HepG2 (cell line): ENCODE data around the gene HSPA1B. TPM values are rescaled to one million over a fixed set of nuclear protein-coding genes. Genes with fewer than 3 reads are reported as not detected.

Experiments used
- ATAC-seq: fragments of 200-7000 bp; cut with Tn5 transposase; 3 replicates; pipeline ENCODE4 v1.9.1; 2020; ENCODE audit warnings: mild to moderate bottlenecking, moderate library complexity
- BruUV-seq: library from RNA; stranded (reverse); fragments of 400-500 nt; replicated peaks from 2 replicates; lab custom pipeline; 2021; lab: Mats Ljungman, UMichigan
- CTCF ChIA-PET: fragments of 300-600 bp; formaldehyde crosslinking; extraction: SDS; loops from one replicate; lab custom pipeline; 2021; ENCODE audit warnings: low total read pairs, inconsistent platforms, low intra/inter-chr PET ratio; lab: Yijun Ruan, JAX
- POLR2A ChIA-PET: fragments of 350-600 bp; sonication (Branson Sonifier 250); formaldehyde crosslinking; loops from one replicate; lab custom pipeline; 2020; ENCODE audit warnings: antibody characterized with exemption, inconsistent platforms; lab: Yijun Ruan, JAX
- DNase-seq: peaks from one replicate; pipeline ENCODE4 v3.0.0-alpha.2; 2015; ENCODE audit warnings: low spot score
- FAIRE-seq: peaks from 3 replicates; lab custom pipeline; 2011; peaks lifted over from hg19 to GRCh38; lab: Jason Lieb, UNC
- H2AFZ ChIP-seq: one replicate; pipeline ENCODE4 v1.6.1; 2011; ENCODE audit warnings: low read length, inconsistent platforms
- H3K27ac ChIP-seq: fragments of 300-600 bp; 3 replicates; pipeline ENCODE4 v1.8.0; 2011; ENCODE audit warnings: mixed run types, mild to moderate bottlenecking, mixed read lengths, low read length, inconsistent platforms; ENCODE audit not compliant: insufficient read depth; ENCODE audit errors: extremely low read length
- H3K27me3 ChIP-seq, 2 experiments: fragments of 200-600 bp in 1 of 2; 2 replicates in 1 of 2; 3 replicates in 1 of 2; pipeline versions ENCODE4 v1.6.0 to v1.8.0; 2011; ENCODE audit warnings: low read length in 2 of 2, mild to moderate bottlenecking in 2 of 2, moderate library complexity in 2 of 2, inconsistent platforms in 1 of 2; ENCODE audit not compliant: insufficient read depth in 2 of 2, control insufficient read depth in 1 of 2
- H3K36me3 ChIP-seq, 2 experiments: fragments of 200-600 bp in 1 of 2; replicated peaks in 1 of 2; 2 replicates in 1 of 2; 3 replicates in 1 of 2; pipeline versions ENCODE4 v1.5.1 to v1.8.0; 2011; ENCODE audit warnings: low read length in 2 of 2, inconsistent platforms in 1 of 2; ENCODE audit not compliant: insufficient read depth in 2 of 2, control insufficient read depth in 1 of 2
- H3K4me1 ChIP-seq: 2 replicates; pipeline ENCODE4 v1.5.1; 2012; ENCODE audit warnings: low read length, inconsistent platforms; ENCODE audit not compliant: insufficient read depth
- H3K4me2 ChIP-seq: 2 replicates; pipeline ENCODE4 v1.6.0; 2011; ENCODE audit warnings: low read depth, low read length, inconsistent platforms
- H3K4me3 ChIP-seq, 3 experiments: fragments of 200-600 bp in 1 of 3; sonication (generic), shearing (Covaris generic) in 1 of 3; replicated peaks in 1 of 3; 2 replicates each; pipeline ENCODE4 v1.5.1; 2011 to 2016; ENCODE audit warnings: low read length in 3 of 3, inconsistent platforms in 2 of 3, low read depth in 2 of 3, mild to moderate bottlenecking in 2 of 3, control low read depth in 1 of 3, mixed read lengths in 1 of 3; ENCODE audit not compliant: insufficient read depth in 1 of 3
- H3K79me2 ChIP-seq: one replicate; pipeline ENCODE4 v1.6.1; 2011; ENCODE audit warnings: low read length, inconsistent platforms; ENCODE audit not compliant: insufficient read depth
- H3K9ac ChIP-seq: 2 replicates; pipeline ENCODE4 v1.6.0; 2011; ENCODE audit warnings: mild to moderate bottlenecking, low read depth, low read length, inconsistent platforms; ENCODE audit not compliant: insufficient read depth
- H3K9me3 ChIP-seq: 2 replicates; pipeline ENCODE4 v1.5.1; 2012; ENCODE audit warnings: mild to moderate bottlenecking, low read length
- H4K20me1 ChIP-seq: 2 replicates; pipeline ENCODE4 v1.6.0; 2011; ENCODE audit warnings: inconsistent platforms, mild to moderate bottlenecking, low read length, moderate library complexity; ENCODE audit not compliant: insufficient read depth
- CENPT ChIP-seq: sonication (generic); formaldehyde crosslinking; IDR thresholded peaks from 2 replicates; pipeline ENCODE4 v1.8.0; 2022; ENCODE audit warnings: low read depth, mild to moderate bottlenecking, moderate library complexity, missing genetic modification reagents
- CTCF ChIP-seq: sonication (generic); formaldehyde crosslinking; IDR thresholded peaks from 2 replicates; pipeline ENCODE4 v1.5.0; 2020; ENCODE audit warnings: mild to moderate bottlenecking, missing genetic modification reagents, moderate library complexity
- DZIP1 ChIP-seq: sonication (generic); formaldehyde crosslinking; IDR thresholded peaks from 2 replicates; pipeline ENCODE4 v1.5.0; 2020; ENCODE audit warnings: mild to moderate bottlenecking, missing genetic modification reagents
- GZF1 ChIP-seq: sonication (generic); formaldehyde crosslinking; IDR thresholded peaks from 2 replicates; pipeline ENCODE4 v1.5.1; 2020; ENCODE audit warnings: mild to moderate bottlenecking, missing genetic modification reagents
- KAT7 ChIP-seq: IDR thresholded peaks from 2 replicates; pipeline ENCODE4 v1.6.1; 2018; ENCODE audit warnings: borderline replicate concordance, missing compliant biosample characterization
- MEF2D ChIP-seq: sonication (generic); formaldehyde crosslinking; IDR thresholded peaks from 2 replicates; pipeline ENCODE4 v1.5.1; 2020; ENCODE audit warnings: mild to moderate bottlenecking, missing genetic modification reagents
- RAD51 ChIP-seq: fragments of 450-650 bp; IDR thresholded peaks from 2 replicates; pipeline ENCODE4 v1.6.1; 2016; ENCODE audit warnings: borderline replicate concordance
- TEAD3 ChIP-seq: optimal IDR thresholded peaks from 2 replicates; pipeline ENCODE3; 2016; ENCODE audit warnings: borderline replicate concordance
- TMF1 ChIP-seq: sonication (generic); formaldehyde crosslinking; IDR thresholded peaks from 2 replicates; pipeline ENCODE4 v1.8.1; 2022; ENCODE audit warnings: low read depth, missing genetic modification reagents
- ZNF142 ChIP-seq: sonication (generic); formaldehyde crosslinking; IDR thresholded peaks from 2 replicates; pipeline ENCODE4 v1.4.0; 2020; ENCODE audit warnings: missing genetic modification reagents
- ZNF331 ChIP-seq: sonication (generic); formaldehyde crosslinking; IDR thresholded peaks from 2 replicates; pipeline ENCODE4 v1.4.0; 2020; ENCODE audit warnings: missing genetic modification reagents
- ZNF44 ChIP-seq: sonication (generic); formaldehyde crosslinking; IDR thresholded peaks from 2 replicates; pipeline ENCODE4 v1.5.1; 2020; ENCODE audit warnings: mild to moderate bottlenecking, missing genetic modification reagents
- ZNF580 ChIP-seq: IDR thresholded peaks from 2 replicates; pipeline ENCODE4 v1.6.1; 2016; ENCODE audit warnings: low read depth, borderline replicate concordance
- WGBS: methylation state at CpG from one replicate; pipeline ENCODE4 v1.1.6; 2017; ENCODE audit warnings: low lambda C conversion rate; 5-methylcytosine and 5-hydroxymethylcytosine counted together
- in situ Hi-C: cut with HindIII; loops from 2 replicates; pipeline ENCODE4 v1.10.0; 2017; ENCODE audit warnings: low pct_unique_long_range_greater_than_20kb; ENCODE audit not compliant: extremely low pct_ligation_motif_present
- intact Hi-C: fragments of 100-400 bp; cut with micrococcal nuclease; formaldehyde crosslinking; loops from one replicate; pipeline ENCODE4 v1.10.0; 2022; ENCODE audit not compliant: unreplicated experiment
- polyA plus RNA-seq, 8 experiments: library from polyadenylated mRNA; depleted of rRNA in 3 of 8; stranded (reverse) in 7 of 8; unstranded in 1 of 8; fragments of >200 nt; fragmentation: Illumina TruSeq in 4 of 8; extraction: Trizol in 4 of 8; gene quantifications; 2 replicates each; pipeline versions ENCODE4 v1.2.1 to v1.2.3, GENCODE V29; 2011 to 2016; ENCODE audit warnings: low read depth in 4 of 8, missing spikeins in 1 of 8, mixed read lengths in 1 of 8; ENCODE audit not compliant: insufficient read depth in 1 of 8
- total RNA-seq, 5 experiments: library from RNA; depleted of rRNA; stranded (reverse); fragments of >200 nt; fragmentation: Illumina TruSeq; extraction: Trizol; gene quantifications; 2 replicates each; pipeline ENCODE4 v1.2.3, GENCODE V29; 2016; ENCODE audit warnings: low read depth in 1 of 5

HSPA1B gene
- total and polyA plus RNA-seq, 2 of the 13 experiments (the other 11 are each of a cell fraction or from before 2014, with no cell fraction given): 26.0 to 186 TPM

- no peak overlapping the region for H3K9ac ChIP-seq
- peaks cover 22% of the 10 kb centered on the region for H3K79me2 ChIP-seq
- H2AFZ ChIP-seq: no peak overlapping the region
- no TSS peak for BruUV-seq
- no peak overlapping the region for H3K4me3 ChIP-seq
- H3K27ac ChIP-seq: no peak overlapping the region
- ATAC-seq (peak; percentile 63), DNase-seq (peak; percentile 65), FAIRE-seq (peak; percentile 76)
- ChIA-PET CTCF (interaction anchor here (0.6 to 2.6 kb wide), 5 partner anchors 19 to 322 kb away, joined by 3 to 10 read pairs (median 3); no protein-coding TSS in a partner anchor), POLR2A (interaction anchor here (0.5 to 3.6 kb wide), 16 partner anchors 13 to 149 kb away, joined by 3 to 40 read pairs (median 6); partner anchors contain the start of genes C6orf47, CLIC1, EHMT2 and HSPA1A)
- H3K36me3 ChIP-seq: peaks cover 9 to 31% of the 10 kb centered on the region in 2 experiments
- H3K27me3 ChIP-seq: no peaks in the 10 kb centered on the region; a peak in 1 of 5 replicates
- H3K9me3 ChIP-seq: no peaks in the 10 kb centered on the region
- intact Hi-C loops (no loop called here), in situ Hi-C loops (no loop called here)
- H4K20me1 ChIP-seq: no peaks in the 10 kb centered on the region
- 75% methylated on average over 10 of the region's 12 CpGs for WGBS
- H3K4me1 ChIP-seq: peaks cover 25% of the 10 kb centered on the region
- H3K4me2 ChIP-seq: no peak overlapping the region
- no peak for TF ChIP-seq TMF1
- no peak for TF ChIP-seq MEF2D (CRISPR knock-in tag)
- TF ChIP-seq ZNF580 (CRISPR knock-in tag): 0 out of 2 replicates have a peak, but pooled peaks have one; percentile 36
- no peak for TF ChIP-seq RAD51
- TF ChIP-seq ZNF44 (CRISPR knock-in tag): no peak
- no peak for TF ChIP-seq CENPT (CRISPR knock-in tag)
- 0 out of 2 replicates have a peak, but pooled peaks have one; percentile 34 for TF ChIP-seq KAT7 (CRISPR knock-in tag)
- TF ChIP-seq GZF1 (CRISPR knock-in tag): no peak
- peak; percentile 79 for TF ChIP-seq CTCF (CRISPR knock-in tag)
- TF ChIP-seq ZNF142 (CRISPR knock-in tag): no peak
- no peak for TF ChIP-seq ZNF331
- TF ChIP-seq TEAD3 (CRISPR knock-in tag): peak; percentile 63
- TF ChIP-seq DZIP1: 0 out of 2 replicates have a peak, but pooled peaks have one; percentile 19
Measured at GRCh38 chr6:31791324-31792089, 36.0 kb upstream of the HSPA1B start.
